ENCODE results near the gene FAM168B.

Gene FAM168B

GRCh38 chr2:131043199-131044074 is 49.8 kb downstream of the FAM168B start:
- DNase-seq (ENCODE audit: low read depth in 1 of 2, low spot score in 1 of 2) = no peak
- H3K4me3 ChIP-seq (replicated peaks; ENCODE audit: insufficient read depth, low read length) = no peak overlapping the region
- H3K27ac ChIP-seq (replicated peaks) = no peak overlapping the region
- no peak for TF ChIP-seq CTCF (IDR thresholded peaks at IDR 0.05; ENCODE audit: insufficient read depth, low read length)
- no peak for TF ChIP-seq REST (IDR thresholded peaks at IDR 0.05; ENCODE audit: insufficient replicate concordance, low read depth)
- no peak for TF ChIP-seq SPI1 (IDR thresholded peaks at IDR 0.05; ENCODE audit: borderline replicate concordance, low read depth)
- TF ChIP-seq POLR2AphosphoS5 (IDR thresholded peaks at IDR 0.05; ENCODE audit: low read depth) = no peak
- no peak for TF ChIP-seq GABPA (IDR thresholded peaks at IDR 0.05; ENCODE audit: low read depth)
- no peaks in the 10 kb centered on the region for H3K27me3 ChIP-seq (ENCODE audit: insufficient read depth, poor library complexity, severe bottlenecking)

GRCh38 chr2:131042148-131042775 is 51.0 kb downstream of the FAM168B start:
- TF ChIP-seq CTCF (IDR thresholded peaks at IDR 0.05; ENCODE audit: insufficient read depth, low read length) (no peak), SPI1 (IDR thresholded peaks at IDR 0.05; ENCODE audit: borderline replicate concordance, low read depth) (no peak), GABPA (IDR thresholded peaks at IDR 0.05; ENCODE audit: low read depth) (no peak), REST (IDR thresholded peaks at IDR 0.05; ENCODE audit: insufficient replicate concordance, low read depth) (no peak), POLR2AphosphoS5 (IDR thresholded peaks at IDR 0.05; ENCODE audit: low read depth) (no peak)
- Histone ChIP-seq H3K4me3 (replicated peaks; ENCODE audit: insufficient read depth, low read length) (no peak overlapping the region), H3K27me3 (ENCODE audit: insufficient read depth, poor library complexity, severe bottlenecking) (no peaks in the 10 kb centered on the region), H3K27ac (replicated peaks) (no peak overlapping the region)
- DNase-seq (ENCODE audit: low read depth in 1 of 2, low spot score in 1 of 2) = peak in 1 of 2 experiments; percentile 10

- TF ChIP-seq REST (IDR thresholded peaks at IDR 0.05; ENCODE audit: insufficient replicate concordance, low read depth) = no peak
- TF ChIP-seq POLR2AphosphoS5 (IDR thresholded peaks at IDR 0.05; ENCODE audit: low read depth) = no peak
- no peak for TF ChIP-seq CTCF (IDR thresholded peaks at IDR 0.05; ENCODE audit: insufficient read depth, low read length)
- no peak for TF ChIP-seq GABPA (IDR thresholded peaks at IDR 0.05; ENCODE audit: low read depth)
- TF ChIP-seq SPI1 (IDR thresholded peaks at IDR 0.05; ENCODE audit: borderline replicate concordance, low read depth) = no peak
- Histone ChIP-seq H3K4me3 (replicated peaks; ENCODE audit: insufficient read depth, low read length) (no peak overlapping the region), H3K27me3 (ENCODE audit: insufficient read depth, poor library complexity, severe bottlenecking) (peaks cover 2% of the 10 kb centered on the region), H3K27ac (replicated peaks) (no peak overlapping the region)
- no peak for DNase-seq (ENCODE audit: low read depth in 1 of 2, low spot score in 1 of 2)
Measured at GRCh38 chr2:131041402-131042147, 51.7 kb downstream of the FAM168B start.
